IgD-negative memory B cell (primary cell): ENCODE data around the gene CSTF1. TPM values are rescaled to one million over a fixed set of nuclear protein-coding genes. Genes with fewer than 3 reads are reported as not detected.

ENCODE experiments used
- H3K27ac Mint-ChIP-seq, 3 donors: one replicate each; pipeline ENCODE4 v1.8.0; 2020 to 2022; ENCODE audit warnings: mild to moderate bottlenecking in 3 of 3, mixed read lengths in 3 of 3, moderate library complexity in 1 of 3
- H3K27me3 Mint-ChIP-seq: one replicate; pipeline ENCODE4 v1.8.0; 2021; ENCODE audit warnings: mixed read lengths
- H3K36me3 Mint-ChIP-seq: one replicate; pipeline ENCODE4 v1.8.0; 2020; ENCODE audit warnings: mild to moderate bottlenecking, mixed read lengths
- H3K4me1 Mint-ChIP-seq, 3 donors: one replicate each; pipeline ENCODE4 v1.8.0; 2020 to 2022; ENCODE audit warnings: mixed read lengths in 3 of 3, mild to moderate bottlenecking in 1 of 3
- H3K4me3 Mint-ChIP-seq, 4 donors: one replicate each; pipeline ENCODE4 v1.8.0; 2020 to 2022; ENCODE audit warnings: mild to moderate bottlenecking in 4 of 4, mixed read lengths in 4 of 4, moderate library complexity in 3 of 4
- H3K9me3 Mint-ChIP-seq, 3 donors: one replicate each; pipeline ENCODE4 v1.8.0; 2020 to 2021; ENCODE audit warnings: mixed read lengths in 3 of 3, mild to moderate bottlenecking in 1 of 3
- polyA plus RNA-seq: library from polyadenylated mRNA; unstranded; fragments of 300-500 nt; fragmentation: Illumina TruSeq; gene quantifications from one replicate; pipeline ENCODE4 v1.2.3, GENCODE V29; 2021

Gene CSTF1
- 29.1 TPM for polyA plus RNA-seq

GRCh38 chr20:56392132-56392880 lies at the start of gene CSTF1, which contains the start of gene AURKA:
CSTF1 (plus strand) TSS chr20:56392645; CDS start chr20:56395553, 2,908 bp downstream.
AURKA (minus strand) TSS chr20:56392215; CDS start chr20:56388197, 4,018 bp downstream.
- Mint-ChIP-seq H3K4me3 (no peak within 1 kb of the TSS), H3K9me3 (no peaks in the 10 kb centered on the region), H3K4me1 (peaks cover 5 to 22% (median 21%) of the 10 kb centered on the region in 3 donors), H3K27me3 (no peaks in the 10 kb centered on the region), H3K36me3 (peaks cover 11% of the 10 kb centered on the region), H3K27ac (peak within 1 kb of the TSS in 1 of 3 donors; percentile 46)

GRCh38 chr20:56342783-56343182 lies 49.7 kb upstream of the CSTF1 start:
- H3K9me3 Mint-ChIP-seq: peaks cover 0 to 5% (median 0%) of the 10 kb centered on the region in 3 donors
- no peak overlapping the region for H3K4me3 Mint-ChIP-seq
- no peak overlapping the region for H3K27ac Mint-ChIP-seq
- H3K4me1 Mint-ChIP-seq: peaks cover 0 to 6% (median 0%) of the 10 kb centered on the region in 3 donors
- H3K36me3 Mint-ChIP-seq: no peaks in the 10 kb centered on the region
- peaks cover 39% of the 10 kb centered on the region for H3K27me3 Mint-ChIP-seq

- Mint-ChIP-seq H3K36me3 (no peaks in the 10 kb centered on the region), H3K27me3 (peaks cover 38% of the 10 kb centered on the region), H3K9me3 (peaks cover 0 to 5% (median 0%) of the 10 kb centered on the region in 3 donors), H3K4me1 (peaks cover 0 to 6% (median 0%) of the 10 kb centered on the region in 3 donors), H3K4me3 (no peak overlapping the region), H3K27ac (no peak overlapping the region)
Observed at GRCh38 chr20:56343861-56344381, 48.5 kb upstream of the CSTF1 start.

- Mint-ChIP-seq H3K36me3 (no peaks in the 10 kb centered on the region), H3K4me3 (no peak overlapping the region), H3K9me3 (peaks cover 0 to 5% (median 0%) of the 10 kb centered on the region in 3 donors), H3K4me1 (peaks cover 0 to 6% (median 0%) of the 10 kb centered on the region in 3 donors), H3K27ac (no peak overlapping the region), H3K27me3 (peaks cover 39% of the 10 kb centered on the region)
Observed at GRCh38 chr20:56345911-56346310, 46.5 kb upstream of the CSTF1 start.

GRCh38 chr20:56347628-56348304 lies 44.7 kb upstream of the CSTF1 start:
- Mint-ChIP-seq H3K27me3 (peaks cover 37% of the 10 kb centered on the region), H3K4me1 (peaks cover 0 to 6% (median 0%) of the 10 kb centered on the region in 3 donors), H3K4me3 (no peak overlapping the region), H3K9me3 (peaks cover 0 to 5% (median 0%) of the 10 kb centered on the region in 3 donors), H3K36me3 (no peaks in the 10 kb centered on the region), H3K27ac (no peak overlapping the region)

- Mint-ChIP-seq H3K9me3 (peaks cover 0 to 5% (median 0%) of the 10 kb centered on the region in 3 donors), H3K27me3 (peaks cover 32% of the 10 kb centered on the region), H3K4me1 (peaks cover 0 to 6% (median 0%) of the 10 kb centered on the region in 3 donors), H3K36me3 (no peaks in the 10 kb centered on the region), H3K4me3 (no peak overlapping the region), H3K27ac (no peak overlapping the region)
Observed at GRCh38 chr20:56348305-56348693, 44.1 kb upstream of the CSTF1 start.

GRCh38 chr20:56348746-56349145 lies 43.7 kb upstream of the CSTF1 start:
- peaks cover 0 to 5% (median 0%) of the 10 kb centered on the region in 3 donors for H3K9me3 Mint-ChIP-seq

GRCh38 chr20:56350842-56351241 lies 41.6 kb upstream of the CSTF1 start:
- Mint-ChIP-seq H3K27ac (no peak overlapping the region), H3K9me3 (peaks cover 0 to 5% (median 0%) of the 10 kb centered on the region in 3 donors), H3K27me3 (peaks cover 22% of the 10 kb centered on the region), H3K4me3 (no peak overlapping the region), H3K36me3 (no peaks in the 10 kb centered on the region), H3K4me1 (no peaks in the 10 kb centered on the region)

More at GRCh38 chr20:56348746-56349145, 43.7 kb upstream of the CSTF1 start:
- Mint-ChIP-seq H3K27ac (no peak overlapping the region), H3K36me3 (no peaks in the 10 kb centered on the region), H3K4me1 (peaks cover 0 to 3% (median 0%) of the 10 kb centered on the region in 3 donors), H3K4me3 (no peak overlapping the region), H3K27me3 (peaks cover 30% of the 10 kb centered on the region)

GRCh38 chr20:56352345-56353055 lies 39.9 kb upstream of the CSTF1 start:
- H3K27ac Mint-ChIP-seq: no peak overlapping the region
- H3K36me3 Mint-ChIP-seq: no peaks in the 10 kb centered on the region
- H3K4me3 Mint-ChIP-seq: no peak overlapping the region
- peaks cover 0 to 1% (median 0%) of the 10 kb centered on the region in 3 donors for H3K4me1 Mint-ChIP-seq
- H3K9me3 Mint-ChIP-seq: no peaks in the 10 kb centered on the region
- peaks cover 17% of the 10 kb centered on the region for H3K27me3 Mint-ChIP-seq

GRCh38 chr20:56353356-56353755 lies 39.1 kb upstream of the CSTF1 start:
- Mint-ChIP-seq H3K27me3 (peaks cover 13% of the 10 kb centered on the region), H3K36me3 (no peaks in the 10 kb centered on the region), H3K27ac (no peak overlapping the region)

GRCh38 chr20:56358070-56358469 lies 34.4 kb upstream of the CSTF1 start:
- Mint-ChIP-seq H3K4me1 (peaks cover 10 to 13% (median 13%) of the 10 kb centered on the region in 3 donors), H3K27me3 (peaks cover 2% of the 10 kb centered on the region), H3K27ac (no peak overlapping the region), H3K9me3 (no peaks in the 10 kb centered on the region), H3K36me3 (no peaks in the 10 kb centered on the region), H3K4me3 (peak overlapping the region; percentile 77 to 91 (median 90))

More at GRCh38 chr20:56353356-56353755, 39.1 kb upstream of the CSTF1 start:
- no peak overlapping the region for H3K4me3 Mint-ChIP-seq
- H3K4me1 Mint-ChIP-seq: peaks cover 0 to 4% (median 4%) of the 10 kb centered on the region in 3 donors
- no peaks in the 10 kb centered on the region for H3K9me3 Mint-ChIP-seq

GRCh38 chr20:56358600-56359211 lies 33.7 kb upstream of the CSTF1 start, which contains the start of gene FAM210B:
FAM210B (plus strand) TSS chr20:56358974; CDS start chr20:56359006, 32 bp downstream.
- no peaks in the 10 kb centered on the region for H3K9me3 Mint-ChIP-seq
- peak within 1 kb of the TSS in 2 of 3 donors; percentile 31 to 59 for H3K27ac Mint-ChIP-seq
- no peaks in the 10 kb centered on the region for H3K36me3 Mint-ChIP-seq
- H3K4me3 Mint-ChIP-seq: peak within 1 kb of the TSS; percentile 84 to 94 (median 92)
- H3K4me1 Mint-ChIP-seq: peaks cover 10 to 13% (median 13%) of the 10 kb centered on the region in 3 donors
- H3K27me3 Mint-ChIP-seq: no peaks in the 10 kb centered on the region

- H3K36me3 Mint-ChIP-seq: no peaks in the 10 kb centered on the region
- H3K9me3 Mint-ChIP-seq: no peaks in the 10 kb centered on the region
- peak overlapping the region; percentile 84 to 94 (median 92) for H3K4me3 Mint-ChIP-seq
- no peaks in the 10 kb centered on the region for H3K27me3 Mint-ChIP-seq
- H3K4me1 Mint-ChIP-seq: peaks cover 10 to 13% (median 13%) of the 10 kb centered on the region in 3 donors
- H3K27ac Mint-ChIP-seq: peak overlapping the region in 2 of 3 donors; percentile 31 to 59
Observed at GRCh38 chr20:56359212-56360132, 33.0 kb upstream of the CSTF1 start.
